Measurements from ENCODE around the gene TMCC1.

Gene TMCC1

GRCh38 chr3:129793942-129794310, 99.6 kb downstream of the TMCC1 start:
- in situ Hi-C loops (cut with MboI; ENCODE audit: low sequenced_read_pairs, unreplicated experiment): no loop called here
- DNase-seq (ENCODE audit: low spot score): no peak

GRCh38 chr3:129793319-129793718, 100.2 kb downstream of the TMCC1 start:
- no peak for DNase-seq (ENCODE audit: low spot score)
- in situ Hi-C loops (cut with MboI; ENCODE audit: low sequenced_read_pairs, unreplicated experiment): no loop called here
- TF ChIP-seq, protein P1, sequence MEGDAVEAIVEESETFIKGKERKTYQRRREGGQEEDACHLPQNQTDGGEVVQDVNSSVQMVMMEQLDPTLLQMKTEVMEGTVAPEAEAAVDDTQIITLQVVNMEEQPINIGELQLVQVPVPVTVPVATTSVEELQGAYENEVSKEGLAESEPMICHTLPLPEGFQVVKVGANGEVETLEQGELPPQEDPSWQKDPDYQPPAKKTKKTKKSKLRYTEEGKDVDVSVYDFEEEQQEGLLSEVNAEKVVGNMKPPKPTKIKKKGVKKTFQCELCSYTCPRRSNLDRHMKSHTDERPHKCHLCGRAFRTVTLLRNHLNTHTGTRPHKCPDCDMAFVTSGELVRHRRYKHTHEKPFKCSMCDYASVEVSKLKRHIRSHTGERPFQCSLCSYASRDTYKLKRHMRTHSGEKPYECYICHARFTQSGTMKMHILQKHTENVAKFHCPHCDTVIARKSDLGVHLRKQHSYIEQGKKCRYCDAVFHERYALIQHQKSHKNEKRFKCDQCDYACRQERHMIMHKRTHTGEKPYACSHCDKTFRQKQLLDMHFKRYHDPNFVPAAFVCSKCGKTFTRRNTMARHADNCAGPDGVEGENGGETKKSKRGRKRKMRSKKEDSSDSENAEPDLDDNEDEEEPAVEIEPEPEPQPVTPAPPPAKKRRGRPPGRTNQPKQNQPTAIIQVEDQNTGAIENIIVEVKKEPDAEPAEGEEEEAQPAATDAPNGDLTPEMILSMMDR (IDR thresholded peaks at IDR 0.05; ENCODE audit: borderline replicate concordance, control extremely low read depth, extremely low read depth, insufficient read depth, missing control alignments): no peak

More at GRCh38 chr3:129793942-129794310, 99.6 kb downstream of the TMCC1 start:
- TF ChIP-seq, protein P1 (IDR thresholded peaks at IDR 0.05; ENCODE audit: borderline replicate concordance, control extremely low read depth, extremely low read depth, insufficient read depth, missing control alignments): no peak

DNA sequence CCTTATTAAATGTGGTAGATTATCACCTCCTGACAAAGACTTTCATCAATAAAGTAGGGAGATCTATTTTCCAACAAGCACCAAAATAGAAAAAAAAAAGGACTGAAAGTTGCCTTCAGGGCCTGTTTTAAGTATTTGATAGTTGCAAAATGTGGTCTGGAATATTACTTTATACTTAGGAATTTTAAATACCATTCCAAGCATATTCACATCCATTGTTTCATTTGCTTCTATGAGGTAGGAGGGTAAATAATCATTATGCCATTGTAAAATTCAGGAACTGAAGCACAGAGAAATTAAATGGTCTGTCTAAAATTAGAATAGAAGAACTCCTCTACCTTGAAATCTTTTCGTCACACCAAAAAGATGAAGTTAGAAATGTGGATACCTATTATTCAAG, 110.0 kb downstream of the TMCC1 start:
- in situ Hi-C loops (cut with MboI; ENCODE audit: low sequenced_read_pairs, unreplicated experiment): no loop called here
- no peak for DNase-seq (ENCODE audit: low spot score)
- TF ChIP-seq, protein P1 (IDR thresholded peaks at IDR 0.05; ENCODE audit: borderline replicate concordance, control extremely low read depth, extremely low read depth, insufficient read depth, missing control alignments): no peak

DNA sequence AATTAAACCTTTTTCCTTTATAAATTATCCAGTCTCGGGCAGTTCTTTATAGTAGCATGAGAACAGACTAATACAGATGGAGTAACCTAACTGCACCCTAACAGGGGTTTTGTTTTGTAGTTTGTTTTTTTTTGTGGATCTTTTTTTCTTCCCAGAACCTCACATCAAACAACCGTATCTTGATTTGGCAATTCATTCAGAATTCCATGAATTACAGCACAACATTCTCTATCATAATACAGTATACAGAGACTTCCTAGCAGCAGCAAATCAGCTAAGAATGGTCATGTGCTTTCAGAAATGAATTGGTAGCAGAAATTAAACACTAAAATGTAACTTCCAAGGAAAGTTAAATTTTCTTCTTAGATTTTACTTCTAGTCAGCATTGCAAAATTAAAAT, 114.6 kb downstream of the TMCC1 start:
- TF ChIP-seq, protein P1 (IDR thresholded peaks at IDR 0.05; ENCODE audit: borderline replicate concordance, control extremely low read depth, extremely low read depth, insufficient read depth, missing control alignments): no peak
- no peak for DNase-seq (ENCODE audit: low spot score)
- in situ Hi-C loops (cut with MboI; ENCODE audit: low sequenced_read_pairs, unreplicated experiment): no loop called here

- DNase-seq (ENCODE audit: low spot score): no peak
- in situ Hi-C loops (cut with MboI; ENCODE audit: low sequenced_read_pairs, unreplicated experiment): no loop called here
- TF ChIP-seq, protein P1 (IDR thresholded peaks at IDR 0.05; ENCODE audit: borderline replicate concordance, control extremely low read depth, extremely low read depth, insufficient read depth, missing control alignments): no peak
Measured at GRCh38 chr3:129777806-129778205, 115.7 kb downstream of the TMCC1 start.

- no peak for DNase-seq (ENCODE audit: low spot score)
- in situ Hi-C loops (cut with MboI; ENCODE audit: low sequenced_read_pairs, unreplicated experiment): no loop called here
- TF ChIP-seq, protein P1 (IDR thresholded peaks at IDR 0.05; ENCODE audit: borderline replicate concordance, control extremely low read depth, extremely low read depth, insufficient read depth, missing control alignments): no peak
Measured at GRCh38 chr3:129775870-129776269, 117.6 kb downstream of the TMCC1 start.

Data from GM13976 (cell line).